GM21526 (cell line): ENCODE data around the gene TTLL11.

ENCODE experiments used
- ATAC-seq: cut with Tn5 transposase; IDR thresholded peaks from one replicate; pipeline ENCODE4 v1.9.1; 2021; ENCODE audit warnings: moderate library complexity; ENCODE audit not compliant: unreplicated experiment, low FRiP score

Gene TTLL11

DNA sequence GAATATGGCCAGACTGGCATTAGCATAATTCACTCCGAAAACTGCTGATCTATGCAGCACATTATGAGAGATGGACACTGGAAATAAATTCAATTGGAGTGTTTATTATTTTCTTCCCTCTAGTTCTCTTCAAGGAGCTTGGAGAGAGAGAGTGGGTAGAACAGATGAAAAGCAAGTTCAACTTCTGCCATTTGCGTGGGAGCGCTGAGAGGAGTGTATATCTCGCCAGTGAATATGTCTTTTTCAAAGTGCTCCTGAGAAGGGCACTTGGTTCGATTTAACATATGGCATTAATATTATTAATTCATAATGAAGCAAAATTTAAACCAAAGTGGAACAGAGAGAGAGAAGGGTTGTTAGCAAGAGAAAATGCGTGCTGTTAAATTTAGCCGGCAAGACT, 227.2 kb downstream of the TTLL11 start:
- no peak for ATAC-seq

DNA sequence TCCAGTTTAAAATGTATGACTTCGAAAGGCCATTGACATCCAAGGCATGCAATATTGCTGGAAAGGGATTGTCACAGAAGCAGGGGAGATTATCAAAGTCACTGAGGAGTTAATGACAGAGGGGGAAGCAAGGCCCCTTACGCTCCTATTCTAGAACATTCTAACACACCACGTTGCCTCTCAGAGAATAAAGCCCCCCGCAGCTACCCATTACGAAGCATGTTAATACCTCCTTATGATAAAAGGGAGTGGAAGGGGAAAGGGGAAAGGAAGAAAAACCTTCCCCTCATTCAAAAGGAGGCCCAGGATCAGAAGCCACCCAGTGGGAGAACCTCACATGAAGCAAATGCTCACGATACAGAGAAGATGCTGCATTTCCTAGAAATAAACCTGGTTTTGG, 228.0 kb downstream of the TTLL11 start:
- no peak for ATAC-seq

DNA sequence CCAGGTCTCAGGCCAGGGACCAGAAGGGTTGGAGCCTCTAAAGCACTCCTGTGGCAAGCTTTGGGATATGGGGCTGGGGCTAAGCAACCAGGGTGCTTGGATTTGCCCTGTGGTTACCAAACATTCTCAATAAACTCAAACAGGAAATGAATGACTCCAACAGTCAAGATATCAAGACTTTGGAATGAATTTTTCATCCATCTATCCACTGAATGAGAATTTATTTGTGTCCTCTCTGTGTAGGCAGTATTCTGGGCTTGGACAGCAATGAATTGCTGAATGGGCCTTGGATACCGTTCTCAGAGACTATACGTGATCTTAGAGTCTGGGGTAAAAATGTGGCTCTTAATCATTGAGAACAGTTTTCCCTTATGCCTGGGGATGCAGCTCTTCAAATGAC, 229.2 kb downstream of the TTLL11 start:
- no peak for ATAC-seq

DNA sequence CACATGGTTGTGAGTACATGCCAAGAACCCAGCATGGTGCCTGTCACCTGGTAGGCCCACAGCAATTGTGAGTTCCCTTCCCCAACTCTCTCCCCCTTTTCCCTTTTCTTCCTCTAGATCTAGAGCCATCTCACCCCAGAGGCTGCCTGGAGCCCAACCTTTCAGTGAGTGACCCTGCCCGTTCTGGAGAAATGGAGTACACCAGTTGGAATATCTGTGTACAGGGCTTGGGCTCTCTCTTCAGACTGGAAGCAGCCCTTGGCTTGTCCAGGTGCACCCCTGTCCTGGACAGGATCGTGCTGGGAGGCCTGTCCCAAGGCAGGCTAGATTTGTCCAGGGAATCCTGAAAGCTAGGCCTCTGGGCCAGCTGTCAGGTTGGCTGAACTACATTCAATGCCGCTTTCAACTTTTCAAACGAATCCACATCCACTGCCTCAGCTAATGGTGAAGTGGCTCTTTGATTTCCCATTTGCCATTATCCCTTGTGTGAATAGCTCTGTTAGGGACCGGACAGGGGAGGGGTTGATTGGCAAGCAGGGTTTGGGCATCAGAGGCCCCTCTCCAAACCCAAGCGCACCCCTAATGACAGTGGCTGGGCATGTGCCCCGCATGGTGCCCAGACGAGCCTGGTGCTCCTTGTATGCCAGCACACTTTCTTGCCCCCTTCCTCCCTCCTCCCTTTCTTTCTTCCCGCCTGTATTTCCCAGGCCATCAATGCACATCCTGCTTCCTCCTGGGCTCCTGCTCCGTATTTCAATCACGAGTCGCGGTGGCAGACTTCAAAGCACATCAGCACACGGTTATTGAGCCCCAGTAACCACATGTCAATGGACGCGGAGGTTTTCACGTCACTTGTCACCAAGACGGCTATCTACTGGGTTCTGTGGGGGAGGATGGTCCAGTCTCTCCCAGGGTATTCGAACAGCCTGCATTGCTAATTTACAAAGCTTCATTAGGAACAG, 230.5 kb downstream of the TTLL11 start:
- ATAC-seq: no peak

DNA sequence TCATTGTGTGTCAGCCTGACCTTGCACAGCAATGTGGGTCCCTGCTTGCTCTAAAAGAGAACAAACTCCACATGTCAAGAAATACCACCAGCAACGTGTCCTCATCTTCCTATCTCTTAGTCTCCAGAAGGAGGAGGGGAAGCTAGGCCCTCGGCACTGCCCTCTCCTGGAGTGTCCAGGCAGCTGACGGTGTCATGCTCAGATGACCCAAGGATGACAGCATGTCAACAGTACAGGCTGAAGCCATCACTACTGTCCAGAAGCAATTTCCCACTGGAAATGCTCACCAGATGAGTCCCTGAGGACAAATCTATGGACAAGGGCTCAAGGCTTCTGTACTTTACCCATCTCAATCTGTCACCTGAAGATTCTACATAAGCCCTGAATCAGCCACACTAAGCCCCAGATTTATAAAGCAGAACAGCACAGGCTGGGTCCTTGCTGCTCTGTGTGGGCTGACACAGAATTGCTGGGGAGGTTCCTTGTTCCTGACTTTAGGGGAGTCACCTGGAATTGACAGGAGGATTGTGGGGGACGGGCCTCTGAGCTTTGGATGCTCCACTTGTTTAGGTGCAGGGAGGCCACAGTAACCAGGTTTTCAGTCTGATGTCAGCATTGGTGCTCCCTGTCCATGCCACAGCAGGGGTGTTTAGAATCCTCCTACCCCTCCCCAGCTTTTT, 231.5 kb downstream of the TTLL11 start:
- ATAC-seq: no peak

DNA sequence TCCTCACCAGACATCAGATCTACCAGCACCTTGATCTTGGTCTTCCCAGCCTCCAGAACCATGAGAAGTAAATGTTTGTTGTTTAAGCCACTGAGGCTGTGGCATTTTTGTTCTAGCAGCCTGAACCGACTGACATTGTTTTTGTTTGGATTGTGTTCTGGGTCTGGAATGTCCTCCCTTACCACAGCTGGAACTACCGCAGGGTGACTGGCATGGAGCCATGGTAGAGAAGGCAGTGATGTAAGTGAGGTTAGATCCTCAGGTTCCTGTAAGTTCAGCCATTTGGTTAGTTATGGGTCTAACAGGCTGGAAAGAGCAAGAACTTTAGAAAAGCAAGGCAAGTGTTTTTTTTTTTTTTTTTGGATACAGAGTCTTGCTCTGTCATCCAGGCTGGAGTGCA, 232.4 kb downstream of the TTLL11 start:
- no peak for ATAC-seq

DNA sequence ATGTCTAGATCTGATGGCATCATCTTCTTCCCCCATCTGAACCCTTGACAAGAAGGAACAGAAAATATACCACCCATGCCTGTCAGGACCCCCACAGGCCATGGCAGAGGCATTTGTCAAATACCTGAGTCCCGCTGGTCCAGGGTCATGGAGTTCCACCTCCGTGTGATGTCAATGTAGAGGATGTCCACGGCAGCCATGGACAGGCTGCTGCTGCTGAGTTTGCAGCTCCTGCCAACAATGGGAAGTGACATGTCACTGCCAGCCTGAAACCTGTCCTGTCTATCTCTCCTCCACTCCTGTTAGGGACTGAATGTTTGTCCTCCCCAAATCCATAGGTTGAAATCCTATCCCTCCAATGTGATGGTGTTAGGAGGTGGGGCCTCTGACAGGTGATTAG, 232.9 kb downstream of the TTLL11 start:
- no peak for ATAC-seq

DNA sequence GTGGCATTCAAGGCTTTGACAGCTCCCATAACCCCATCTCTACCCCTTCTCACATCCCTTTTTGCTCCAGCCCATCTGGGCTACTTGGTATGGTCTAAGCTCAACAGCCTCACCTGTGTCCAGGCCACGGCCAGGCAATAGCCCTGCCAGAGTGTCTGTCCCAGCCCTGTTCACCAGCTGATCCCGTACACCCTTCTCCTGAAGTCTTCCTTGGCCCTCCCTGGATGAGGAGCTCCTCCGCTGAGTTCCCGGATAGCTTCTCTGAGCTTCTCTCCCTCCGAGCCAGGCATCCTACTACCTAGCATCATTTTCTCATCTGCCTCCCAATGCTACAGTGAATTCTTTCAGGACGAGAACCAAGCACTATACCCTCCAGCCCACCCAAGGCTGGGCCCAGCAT, 233.5 kb downstream of the TTLL11 start:
- no peak for ATAC-seq

DNA sequence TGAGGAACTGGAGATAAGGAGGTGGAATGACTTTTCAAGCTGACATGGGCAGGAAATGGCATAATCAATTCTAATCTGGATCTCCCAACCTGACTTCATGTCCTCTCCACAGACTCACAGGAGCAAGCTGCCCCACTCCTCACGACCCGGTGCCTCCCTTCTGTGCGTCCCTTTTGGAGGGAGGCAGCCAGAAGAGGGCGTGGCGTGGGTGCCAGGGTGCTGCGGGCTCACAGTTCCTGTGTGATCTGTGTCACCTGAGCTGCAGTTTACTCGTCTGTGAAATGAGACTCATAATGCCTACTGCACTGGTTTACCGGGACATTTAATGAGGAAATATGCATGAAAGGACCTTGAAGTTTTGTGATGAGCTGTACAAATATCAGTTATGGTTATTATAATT, 234.3 kb downstream of the TTLL11 start:
- no peak for ATAC-seq

DNA sequence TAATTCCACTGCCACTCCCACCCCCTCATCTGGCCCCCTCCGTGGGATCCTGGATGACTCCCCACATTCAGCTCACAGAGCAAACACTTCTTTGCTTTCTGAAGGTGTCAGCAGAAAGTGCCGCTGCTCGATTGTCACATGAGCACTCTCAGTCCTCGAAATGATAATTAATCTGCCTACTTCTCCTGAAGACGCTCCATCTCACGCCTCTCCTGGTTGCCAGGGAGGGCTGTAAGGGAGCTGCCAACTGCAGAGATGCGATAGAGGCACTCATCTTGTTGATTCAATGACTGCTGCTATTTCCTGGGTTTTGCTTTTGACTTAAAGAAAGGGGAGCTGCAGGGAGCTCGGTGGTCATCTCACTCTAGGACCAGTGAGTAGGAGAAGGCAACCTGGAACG, 235.2 kb downstream of the TTLL11 start:
- ATAC-seq: no peak

DNA sequence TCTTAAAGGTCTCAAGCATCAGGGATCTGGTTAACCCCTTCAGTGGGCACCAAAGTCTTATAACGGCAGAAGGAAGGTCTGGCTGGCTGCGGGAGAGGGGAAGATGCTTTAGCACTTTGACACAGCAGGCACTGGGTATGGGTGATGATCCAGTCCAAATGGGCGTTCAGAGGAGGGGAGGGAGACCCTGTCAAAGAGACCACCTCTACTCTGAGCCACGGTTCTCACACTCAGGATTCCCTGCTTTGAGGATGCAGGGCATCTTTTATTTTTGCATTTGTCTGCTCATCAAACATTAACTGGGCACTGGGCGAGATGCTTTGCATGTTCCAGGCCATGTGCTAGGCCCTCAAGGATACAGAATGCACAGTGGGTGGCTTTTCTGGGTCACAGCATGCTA, 237.6 kb downstream of the TTLL11 start:
- ATAC-seq: no peak

DNA sequence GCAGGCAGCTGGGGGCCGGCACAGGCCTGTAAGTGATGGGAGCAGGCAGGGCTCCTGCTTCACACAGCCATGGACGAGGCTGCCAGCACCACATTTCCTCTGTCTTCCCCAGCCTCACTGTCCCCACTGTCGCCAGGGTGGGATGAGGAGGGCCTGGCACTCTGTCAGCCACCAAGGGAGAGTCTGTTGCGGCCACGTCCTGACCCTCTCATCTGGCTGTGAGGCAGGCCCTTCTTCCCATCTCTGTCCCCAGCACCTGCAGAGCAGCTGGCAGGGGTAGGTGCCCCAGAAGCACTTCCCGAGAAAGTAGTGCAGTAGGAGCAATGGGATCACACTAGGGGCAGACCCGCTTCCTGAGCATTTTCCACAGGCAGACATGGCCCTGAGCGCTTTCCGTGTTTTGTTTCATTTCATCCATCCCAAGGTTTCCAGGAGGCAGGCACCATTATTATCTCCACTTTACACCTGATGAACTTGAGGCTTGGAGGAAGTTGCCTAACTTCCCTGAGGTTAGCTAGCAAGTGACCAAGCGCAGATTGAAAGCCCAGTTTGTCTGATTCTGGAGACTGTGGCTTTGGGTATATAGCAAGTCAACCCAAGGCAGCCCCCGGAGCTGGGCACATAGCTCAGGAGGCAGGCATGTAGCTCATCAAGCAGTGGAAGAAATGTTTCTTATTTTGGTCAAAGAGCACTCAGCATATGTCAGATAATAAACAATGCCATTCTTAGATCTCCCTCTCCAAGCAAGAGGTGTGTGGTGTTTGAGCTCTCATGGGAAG, 239.3 kb downstream of the TTLL11 start:
- no peak for ATAC-seq

DNA sequence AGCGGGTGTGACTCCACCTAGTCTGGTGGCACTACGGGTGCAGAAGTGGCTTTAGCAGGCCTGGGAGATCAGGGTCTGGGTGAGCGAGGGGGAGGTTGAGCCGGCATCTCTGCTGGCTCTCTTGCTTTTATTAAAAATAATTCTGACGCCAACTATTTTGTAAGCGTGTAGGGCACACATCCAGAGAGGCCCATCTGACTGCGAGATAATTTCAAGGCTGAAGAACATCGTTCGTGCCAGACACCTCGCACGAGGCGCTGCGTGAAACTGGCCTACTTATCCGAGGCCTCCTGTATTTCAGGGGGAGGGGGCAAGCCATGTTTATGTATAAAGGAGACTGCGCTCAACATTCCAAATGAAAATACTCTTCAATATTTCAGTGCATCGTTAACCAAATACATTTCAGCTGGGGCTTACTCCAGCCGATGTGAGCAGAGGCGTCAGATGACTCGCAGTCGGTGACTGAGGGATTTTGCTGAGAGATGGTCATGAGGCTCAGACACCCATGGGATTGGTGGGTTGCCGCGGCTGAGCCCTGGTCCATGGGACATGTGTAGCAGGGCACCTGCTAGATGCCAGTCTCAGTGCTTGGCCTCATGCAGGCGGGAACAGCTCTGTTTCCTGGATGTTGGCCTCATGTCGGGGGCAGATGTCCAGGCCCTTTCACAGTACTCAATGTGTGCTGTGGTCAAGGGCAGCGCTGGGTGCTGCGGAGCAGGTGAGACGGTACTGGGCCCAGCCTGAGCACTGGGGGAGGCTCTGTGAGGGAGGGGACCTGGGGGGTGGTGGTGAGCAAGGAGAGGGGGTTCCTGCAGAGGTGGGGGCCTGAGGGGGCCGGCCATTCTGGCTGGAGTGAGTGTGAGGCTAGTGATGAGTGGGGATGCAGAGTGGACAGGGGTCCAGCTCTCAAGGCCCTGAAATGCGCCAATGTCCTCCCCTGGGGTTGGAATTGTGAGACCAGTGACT, 240.2 kb downstream of the TTLL11 start:
- ATAC-seq: no peak

DNA sequence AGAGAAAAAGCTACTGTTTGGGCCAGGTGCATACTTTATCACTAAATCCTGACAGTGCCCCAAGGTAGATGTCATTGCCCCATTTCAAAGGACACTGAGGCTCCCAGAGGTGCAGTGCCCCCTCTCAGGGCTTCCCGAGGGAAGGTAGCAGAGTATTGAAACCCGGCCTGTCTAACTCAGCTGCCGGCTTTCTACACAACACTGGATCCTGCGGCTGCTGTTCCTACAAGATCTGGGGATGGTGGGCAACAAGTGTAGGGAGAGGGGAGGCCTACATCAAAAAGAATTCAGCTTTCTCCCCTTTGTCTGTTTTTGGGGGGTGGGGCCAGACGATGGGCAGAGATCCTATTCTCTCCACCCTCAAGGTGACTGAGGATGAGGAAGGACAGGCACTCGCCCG, 240.9 kb downstream of the TTLL11 start:
- no peak for ATAC-seq

DNA sequence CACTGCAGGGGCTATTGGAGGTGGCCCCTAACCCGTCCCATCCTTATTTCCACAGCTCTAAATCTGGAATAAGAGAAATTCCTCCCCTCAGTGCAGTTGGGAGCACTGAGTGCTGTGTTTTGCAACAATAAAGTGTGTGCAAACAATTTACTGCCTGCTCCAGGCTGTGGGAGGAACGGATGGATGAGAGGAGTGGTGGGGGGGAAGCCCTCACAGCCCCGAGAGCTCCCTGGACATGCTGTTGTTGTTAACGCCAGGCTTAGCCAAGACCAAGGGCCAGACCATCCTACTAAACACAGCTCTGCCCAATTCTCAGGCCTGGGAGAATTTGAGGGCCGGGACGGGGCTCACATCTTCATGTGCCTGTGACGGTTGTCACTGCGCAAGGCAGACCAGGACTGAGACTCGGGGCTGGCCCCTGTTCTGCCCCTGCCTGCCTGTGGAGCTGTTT, 241.4 kb downstream of the TTLL11 start:
- ATAC-seq: no peak

DNA sequence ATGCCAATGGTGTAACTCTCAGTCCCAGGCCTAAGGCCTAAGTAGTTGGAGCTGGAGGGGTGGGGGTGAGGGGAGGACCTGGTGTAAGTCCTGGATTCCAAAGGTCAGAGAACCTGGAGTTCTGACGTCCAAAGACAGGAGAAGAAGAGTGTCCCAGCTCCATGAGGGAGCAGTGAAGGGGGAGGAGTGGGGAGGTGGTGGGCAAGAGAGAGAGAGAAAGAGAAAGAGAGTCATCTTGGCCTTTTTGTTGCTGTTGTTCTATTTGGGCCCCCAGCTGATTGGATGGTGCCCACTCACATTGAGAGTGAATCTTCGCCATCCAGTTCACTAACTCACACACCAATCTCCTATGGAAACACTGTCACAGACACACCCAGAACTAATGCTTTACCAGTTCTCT, 242.7 kb downstream of the TTLL11 start:
- ATAC-seq: no peak

DNA sequence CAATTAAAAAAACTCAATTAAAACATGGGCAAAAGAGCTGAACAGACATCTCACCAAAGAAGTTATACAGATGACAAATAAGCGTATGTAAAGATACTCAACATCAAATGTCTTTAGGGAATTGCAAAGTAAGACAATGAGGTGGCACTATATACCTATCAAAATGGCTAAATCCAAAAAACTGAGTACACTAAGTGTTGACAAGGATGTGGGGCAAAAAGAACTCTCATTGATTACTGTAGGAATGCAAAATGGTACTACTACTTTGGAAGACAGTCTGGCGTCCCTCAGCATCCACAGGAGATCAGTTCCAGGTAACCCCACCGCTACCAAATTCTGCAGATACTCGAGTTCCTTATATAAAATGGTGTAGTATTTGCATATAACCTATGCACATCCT, 243.6 kb downstream of the TTLL11 start:
- ATAC-seq: no peak

DNA sequence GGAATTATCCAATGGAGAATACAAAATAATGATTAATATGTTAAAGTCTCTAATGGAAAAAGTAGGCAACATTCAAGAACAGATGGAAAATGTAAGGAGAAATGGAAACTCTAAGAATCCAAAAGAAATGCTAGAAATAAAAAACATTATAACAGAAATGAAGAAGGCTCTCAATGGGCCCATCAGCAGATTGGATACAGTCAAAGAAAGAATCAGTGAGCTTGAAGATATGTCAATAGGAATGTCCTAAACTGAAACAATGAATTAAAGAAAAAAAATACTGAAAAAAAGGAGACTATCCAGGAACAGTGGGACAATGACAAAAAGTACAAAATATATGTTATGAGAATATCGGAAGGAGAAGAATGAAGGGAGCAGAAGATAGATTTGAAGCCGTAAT, 248.5 kb downstream of the TTLL11 start:
- no peak for ATAC-seq

DNA sequence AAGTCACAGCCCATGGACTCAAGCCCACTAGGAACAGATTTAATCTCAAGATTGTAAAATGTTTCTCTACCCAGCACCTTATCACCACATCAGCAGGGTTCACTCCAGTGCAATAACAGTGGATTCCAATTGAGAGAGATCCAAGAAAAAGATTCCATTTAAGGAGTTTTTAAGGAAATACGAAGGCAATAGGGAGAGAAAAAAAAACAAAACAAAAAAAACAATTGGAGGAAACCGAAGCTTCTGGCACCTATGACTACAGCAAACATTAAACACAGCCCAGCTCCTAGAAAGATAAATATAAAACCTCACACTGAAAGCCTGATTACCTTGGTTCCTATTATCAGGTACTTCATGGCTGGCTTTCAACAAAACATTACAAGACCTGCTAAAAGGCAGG, 249.0 kb downstream of the TTLL11 start:
- no peak for ATAC-seq

DNA sequence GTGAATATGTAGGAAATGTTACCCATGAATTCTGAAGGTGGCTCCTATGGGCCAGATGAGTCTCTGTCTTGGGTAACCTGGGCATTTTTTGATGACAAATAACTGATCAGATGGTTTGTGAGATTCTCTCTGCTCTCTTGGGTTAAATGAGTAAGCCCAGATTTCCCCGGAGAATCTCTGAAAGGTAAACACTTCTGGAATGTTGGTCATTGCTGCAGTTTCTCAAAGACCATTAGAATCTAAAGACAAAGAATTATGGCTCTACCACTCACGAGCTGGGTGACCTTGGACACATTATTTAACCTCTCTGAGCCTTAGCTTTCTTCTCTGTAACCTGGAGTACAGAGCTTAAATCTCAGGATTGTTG, 250.5 kb downstream of the TTLL11 start:
- no peak for ATAC-seq
